T-helper 1 cell treated with Interleukin-12 subunit alpha and Interleukin-12 subunit beta and Interleukin-4 antibody, amounts not matched to agents 30 μg/mL and 1 μg/mL, for 36 hours (primary cell): Measurements from ENCODE around the gene SEC14L2.
A peak's percentile ranks its signal among the peaks of the same experiment; 100 is the strongest.
"Not testable (repeated sequence)": the region's sequence is repeated elsewhere in the genome, so short reads cannot be mapped to it uniquely, and the experiment has no call there.

Experiments
- H3K27ac Mint-ChIP-seq: one replicate; pipeline ENCODE4 v1.8.0; 2021; ENCODE audit warnings: mild to moderate bottlenecking, mixed read lengths
- H3K27me3 Mint-ChIP-seq: one replicate; pipeline ENCODE4 v1.8.0; 2021; ENCODE audit warnings: low read depth, mixed read lengths
- H3K36me3 Mint-ChIP-seq: one replicate; pipeline ENCODE4 v1.8.0; 2021; ENCODE audit warnings: low read depth, mixed read lengths
- H3K4me1 Mint-ChIP-seq: one replicate; pipeline ENCODE4 v1.8.0; 2021; ENCODE audit warnings: low read depth, mixed read lengths
- H3K4me3 Mint-ChIP-seq: one replicate; pipeline ENCODE4 v1.8.0; 2021; ENCODE audit warnings: mild to moderate bottlenecking, moderate library complexity, mixed read lengths
- H3K9me3 Mint-ChIP-seq: one replicate; pipeline ENCODE4 v1.8.0; 2021; ENCODE audit warnings: mixed read lengths

SEC14L2 gene

GRCh38 chr22:30390974-30391691 is 5.7 kb upstream of the SEC14L2 start:
- H3K9me3 Mint-ChIP-seq, result no peaks in the 10 kb centered on the region
- H3K4me1 Mint-ChIP-seq, result peaks cover 36% of the 10 kb centered on the region
- no peaks in the 10 kb centered on the region for H3K27me3 Mint-ChIP-seq
- H3K27ac Mint-ChIP-seq, result peak overlapping the region; percentile 57
- H3K36me3 Mint-ChIP-seq, result peaks cover 3% of the 10 kb centered on the region
- no peak overlapping the region for H3K4me3 Mint-ChIP-seq

- peaks cover 37% of the 10 kb centered on the region for H3K4me1 Mint-ChIP-seq
- H3K27ac Mint-ChIP-seq, result peak overlapping the region; percentile 15
- H3K4me3 Mint-ChIP-seq, result no peak overlapping the region
- H3K27me3 Mint-ChIP-seq, result no peaks in the 10 kb centered on the region
- H3K36me3 Mint-ChIP-seq, result peaks cover 3% of the 10 kb centered on the region
- H3K9me3 Mint-ChIP-seq, result no peaks in the 10 kb centered on the region
These were observed 4.0 kb upstream of the SEC14L2 start for GRCh38 chr22:30392661-30393321.

DNA sequence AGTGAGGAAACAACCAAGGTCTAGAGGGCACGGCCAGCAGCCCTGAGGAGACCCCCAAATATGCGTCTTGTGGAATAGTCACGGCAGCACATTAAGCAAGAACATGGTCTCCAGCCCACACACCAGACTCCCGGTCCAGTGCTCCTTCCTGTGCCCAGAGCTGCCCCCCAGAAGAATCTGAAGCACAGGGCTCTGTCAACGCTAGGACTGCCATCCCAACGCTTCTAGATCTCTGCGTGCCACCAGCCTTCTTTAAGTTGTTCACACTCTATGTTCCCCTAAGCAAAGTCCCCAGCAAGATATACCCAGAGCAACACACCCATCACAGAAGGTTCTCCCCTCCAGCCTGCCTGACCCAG is 3.5 kb upstream of the SEC14L2 start:
- Mint-ChIP-seq H3K36me3 (peaks cover 3% of the 10 kb centered on the region), H3K4me3 (no peak overlapping the region), H3K9me3 (no peaks in the 10 kb centered on the region), H3K4me1 (peaks cover 42% of the 10 kb centered on the region), H3K27ac (no peak overlapping the region), H3K27me3 (no peaks in the 10 kb centered on the region)

GRCh38 chr22:30393885-30394284 is 2.9 kb upstream of the SEC14L2 start:
- H3K27ac Mint-ChIP-seq, result no peak overlapping the region
- H3K9me3 Mint-ChIP-seq, result no peaks in the 10 kb centered on the region
- H3K4me3 Mint-ChIP-seq, result peak overlapping the region; percentile 11
- H3K4me1 Mint-ChIP-seq, result peaks cover 48% of the 10 kb centered on the region
- no peaks in the 10 kb centered on the region for H3K27me3 Mint-ChIP-seq
- peaks cover 3% of the 10 kb centered on the region for H3K36me3 Mint-ChIP-seq

DNA sequence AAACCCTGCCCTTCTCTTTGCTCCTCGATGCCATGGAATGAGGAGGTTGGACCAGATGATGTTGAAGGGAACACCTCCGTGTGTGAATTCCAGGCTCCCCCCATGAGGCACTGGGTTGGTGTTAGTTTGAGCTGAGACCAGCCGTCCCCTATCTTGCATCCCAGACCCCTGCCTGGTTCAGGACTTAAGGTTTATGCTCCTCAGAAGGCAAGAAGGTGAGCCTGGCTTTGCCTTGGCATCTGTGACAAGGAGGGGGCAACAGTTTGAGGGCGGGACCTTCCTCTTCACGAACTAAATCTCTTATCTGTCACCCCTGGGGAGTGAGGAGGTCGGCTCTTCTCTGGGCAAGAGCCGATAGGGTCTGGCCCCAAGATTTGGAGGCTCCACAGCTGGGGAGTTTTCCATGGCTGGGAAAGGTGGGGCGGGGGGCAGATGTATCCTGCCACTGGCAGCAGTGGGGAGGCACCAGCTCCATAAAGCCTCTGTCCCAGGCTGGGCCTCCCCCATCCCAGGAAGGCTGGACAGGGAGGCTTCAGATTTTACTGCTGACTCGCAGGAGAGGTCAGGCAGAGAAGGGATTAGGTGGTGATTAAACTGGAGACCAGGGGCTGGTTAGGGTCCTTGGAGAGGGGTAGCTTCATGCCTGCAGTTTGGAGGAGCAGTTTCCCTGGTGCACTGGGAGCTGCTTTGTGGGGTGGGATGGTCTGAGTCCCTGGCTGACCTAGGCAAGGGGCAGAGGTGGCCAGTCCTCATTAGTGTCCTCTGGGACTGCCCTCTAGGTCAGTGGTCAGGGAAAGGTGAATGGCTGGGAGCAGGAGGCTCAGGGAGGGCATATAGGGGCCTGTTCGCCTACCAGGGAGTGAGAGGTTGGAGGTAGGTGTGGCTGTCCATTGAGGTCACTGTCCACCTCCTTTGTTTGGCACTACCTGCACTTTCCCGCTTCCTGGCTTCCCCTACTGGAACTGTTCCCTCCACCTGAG is 1.1 kb downstream of the SEC14L2 start:
- H3K9me3 Mint-ChIP-seq, result no peaks in the 10 kb centered on the region
- peaks cover 43% of the 10 kb centered on the region for H3K4me1 Mint-ChIP-seq
- no peaks in the 10 kb centered on the region for H3K27me3 Mint-ChIP-seq
- H3K27ac Mint-ChIP-seq, result no peak overlapping the region
- peak overlapping the region; percentile 84 for H3K4me3 Mint-ChIP-seq
- peaks cover 4% of the 10 kb centered on the region for H3K36me3 Mint-ChIP-seq

DNA sequence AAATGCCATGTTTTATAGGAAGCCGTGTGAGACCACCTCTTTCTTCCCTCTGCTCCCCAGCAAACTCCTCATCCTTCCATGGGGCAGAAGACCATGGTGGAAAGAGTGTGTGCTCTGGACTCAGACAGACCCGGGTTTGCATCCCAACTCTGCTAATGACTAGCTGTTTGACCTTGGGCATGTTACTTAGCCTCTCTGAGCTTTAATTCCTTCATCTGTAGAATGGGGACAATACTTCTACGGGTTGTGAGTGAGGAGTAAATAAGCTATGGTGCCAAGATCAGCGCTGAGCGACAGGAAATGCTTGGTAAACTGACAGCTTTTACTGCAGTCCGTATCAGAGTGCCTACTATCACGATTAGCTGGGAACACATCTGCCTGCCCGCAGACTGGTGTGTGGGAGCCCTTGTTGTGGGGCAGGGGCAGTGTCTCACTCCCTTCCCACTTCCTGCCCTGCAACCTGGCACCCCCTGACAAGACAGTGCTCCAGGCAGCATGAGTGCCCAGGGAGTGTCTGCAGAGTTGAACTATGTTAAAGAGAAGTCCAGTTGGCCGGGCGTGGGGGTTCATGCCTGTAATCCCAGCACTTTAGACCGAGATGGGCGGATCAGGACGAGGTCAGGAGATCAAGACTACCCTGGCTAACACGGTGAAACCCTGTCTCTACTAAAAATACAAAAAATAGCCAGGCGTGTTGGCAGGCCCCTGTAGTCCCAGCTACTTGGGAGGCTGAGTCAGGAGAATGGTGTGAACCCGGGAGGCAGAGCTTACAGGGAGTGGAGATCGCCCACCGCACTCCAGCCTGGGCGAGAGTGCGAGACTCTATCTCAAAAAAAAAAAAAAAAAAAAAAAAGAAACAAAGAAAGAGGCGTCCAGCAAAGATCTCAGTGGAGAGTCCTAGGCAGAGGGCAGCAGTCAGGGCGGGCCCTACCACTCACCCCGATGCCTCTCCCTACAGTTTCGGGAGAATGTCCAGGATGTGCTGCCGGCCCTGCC is 2.2 kb downstream of the SEC14L2 start:
- Mint-ChIP-seq H3K27ac (peak overlapping the region; percentile 5), H3K27me3 (no peaks in the 10 kb centered on the region), H3K36me3 (peaks cover 5% of the 10 kb centered on the region), H3K4me3 (peak overlapping the region; percentile 84), H3K9me3 (no peaks in the 10 kb centered on the region), H3K4me1 (peaks cover 36% of the 10 kb centered on the region)

GRCh38 chr22:30399718-30400117 is 2.9 kb downstream of the SEC14L2 start:
- Mint-ChIP-seq H3K9me3 (no peaks in the 10 kb centered on the region), H3K27ac (no peak overlapping the region), H3K4me1 (peaks cover 36% of the 10 kb centered on the region), H3K4me3 (no peak overlapping the region), H3K36me3 (peaks cover 7% of the 10 kb centered on the region), H3K27me3 (no peaks in the 10 kb centered on the region)

- no peak overlapping the region for H3K27ac Mint-ChIP-seq
- peaks cover 7% of the 10 kb centered on the region for H3K36me3 Mint-ChIP-seq
- no peaks in the 10 kb centered on the region for H3K9me3 Mint-ChIP-seq
- H3K4me3 Mint-ChIP-seq, result no peak overlapping the region
- peaks cover 36% of the 10 kb centered on the region for H3K4me1 Mint-ChIP-seq
- no peaks in the 10 kb centered on the region for H3K27me3 Mint-ChIP-seq
These were observed 3.3 kb downstream of the SEC14L2 start for GRCh38 chr22:30400159-30400558.

DNA sequence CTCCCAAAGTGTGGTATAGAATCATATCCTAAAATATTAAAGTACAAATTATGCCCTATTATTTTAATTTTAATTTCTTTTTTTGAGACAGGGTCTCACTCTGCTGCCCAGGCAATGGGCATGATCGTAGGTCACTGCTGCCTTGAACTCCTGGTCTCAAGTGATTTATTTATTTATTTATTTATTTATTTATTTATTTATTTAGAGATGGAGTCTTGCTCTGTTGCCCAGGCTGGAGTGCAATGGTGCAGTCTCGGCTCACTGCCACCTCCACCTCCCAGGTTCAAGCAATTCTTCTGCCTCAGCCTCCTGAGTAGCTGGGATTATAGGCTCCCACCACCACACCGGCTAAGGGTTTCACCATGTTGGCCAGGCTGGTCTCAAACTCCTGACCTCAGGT is 4.2 kb downstream of the SEC14L2 start:
- not testable (repeated sequence) for H3K27me3 Mint-ChIP-seq

GRCh38 chr22:30402028-30402765 is 5.4 kb downstream of the SEC14L2 start:
- H3K9me3 Mint-ChIP-seq, result no peaks in the 10 kb centered on the region
- H3K27me3 Mint-ChIP-seq, result no peaks in the 10 kb centered on the region
- H3K36me3 Mint-ChIP-seq, result peaks cover 10% of the 10 kb centered on the region
- no peak overlapping the region for H3K4me3 Mint-ChIP-seq
- no peak overlapping the region for H3K27ac Mint-ChIP-seq
- peaks cover 25% of the 10 kb centered on the region for H3K4me1 Mint-ChIP-seq

More for the DNA sequence above, 4.2 kb downstream of the SEC14L2 start:
- peaks cover 32% of the 10 kb centered on the region for H3K4me1 Mint-ChIP-seq
- not testable (repeated sequence) for H3K9me3 Mint-ChIP-seq, H3K4me3 Mint-ChIP-seq, H3K36me3 Mint-ChIP-seq, H3K27ac Mint-ChIP-seq

DNA sequence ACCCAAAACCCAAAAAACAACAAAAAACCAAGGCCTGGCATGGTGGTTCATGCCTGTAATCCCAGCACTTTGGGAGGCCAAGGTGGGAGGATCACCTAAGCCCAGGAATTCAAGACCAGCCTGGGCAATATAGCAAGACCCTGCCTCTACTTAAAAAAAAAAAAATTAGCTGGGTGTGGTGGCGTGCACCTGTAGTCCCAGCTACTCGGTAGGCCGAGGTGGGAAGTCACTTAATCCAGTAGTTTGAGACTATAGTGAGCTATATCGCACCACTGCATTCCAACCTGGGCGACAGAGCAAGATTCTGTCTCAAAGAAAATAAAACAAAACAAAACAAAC is 5.9 kb downstream of the SEC14L2 start:
- H3K27ac Mint-ChIP-seq, H3K9me3 Mint-ChIP-seq, H3K36me3 Mint-ChIP-seq, H3K27me3 Mint-ChIP-seq, H3K4me3 Mint-ChIP-seq: not testable (repeated sequence)
- H3K4me1 Mint-ChIP-seq, result peaks cover 23% of the 10 kb centered on the region

DNA sequence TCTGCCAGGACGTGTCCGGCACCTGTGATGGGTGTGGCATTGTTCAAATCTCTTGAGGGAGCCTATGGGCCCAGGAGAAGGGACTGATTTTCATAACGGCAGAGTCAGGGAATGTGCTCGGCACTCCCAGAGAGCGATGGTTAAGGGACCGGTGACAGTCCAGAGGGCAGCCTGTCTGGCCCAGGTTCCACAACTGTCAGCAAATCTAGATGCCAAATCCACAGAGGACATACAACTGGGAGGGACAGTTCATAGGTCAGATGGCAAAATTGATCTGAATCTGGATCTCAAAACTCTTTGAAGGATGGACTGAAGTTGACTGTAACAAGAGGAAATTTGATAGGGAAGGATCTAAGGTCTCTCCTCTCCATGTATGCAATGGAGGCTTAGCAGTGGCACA is 7.5 kb downstream of the SEC14L2 start:
- H3K36me3 Mint-ChIP-seq, result peaks cover 11% of the 10 kb centered on the region
- no peak overlapping the region for H3K27ac Mint-ChIP-seq
- no peaks in the 10 kb centered on the region for H3K9me3 Mint-ChIP-seq
- H3K4me1 Mint-ChIP-seq, result peaks cover 19% of the 10 kb centered on the region
- H3K27me3 Mint-ChIP-seq, result no peaks in the 10 kb centered on the region
- H3K4me3 Mint-ChIP-seq, result no peak overlapping the region

GRCh38 chr22:30405731-30406130 is 8.9 kb downstream of the SEC14L2 start:
- Mint-ChIP-seq H3K9me3 (no peaks in the 10 kb centered on the region), H3K27ac (no peak overlapping the region), H3K36me3 (peaks cover 15% of the 10 kb centered on the region), H3K27me3 (no peaks in the 10 kb centered on the region), H3K4me3 (no peak overlapping the region), H3K4me1 (peaks cover 20% of the 10 kb centered on the region)
